Measurements from ENCODE around the gene GIPC3. TPM values are rescaled to one million over a fixed set of nuclear protein-coding genes. Genes with fewer than 3 reads are reported as not detected.

Gene GIPC3
- total RNA-seq, 1 donor from 2014 or later: 0.31 TPM

- H3K9me3 Mint-ChIP-seq: no peaks in the 10 kb centered on the region
- peaks cover 3% of the 10 kb centered on the region for H3K36me3 Mint-ChIP-seq (ENCODE audit: low read depth)
- peaks cover 6% of the 10 kb centered on the region for H3K4me1 Mint-ChIP-seq (ENCODE audit: low read depth)
- no peak overlapping the region for H3K4me3 Mint-ChIP-seq
- no peak for DNase-seq (ENCODE audit: low spot score)
- no peak overlapping the region for H3K27ac Mint-ChIP-seq
- H3K27me3 Mint-ChIP-seq (ENCODE audit: insufficient read depth): no peaks in the 10 kb centered on the region
- intact Hi-C loops (cut with micrococcal nuclease): no loop called here
Observed at GRCh38 chr19:3613818-3614661, 28.8 kb downstream of the GIPC3 start.

GRCh38 chr19:3614858-3615505 is 29.7 kb downstream of the GIPC3 start:
- no peak for DNase-seq (ENCODE audit: low spot score)
- Mint-ChIP-seq H3K4me1 (ENCODE audit: low read depth) (peaks cover 6% of the 10 kb centered on the region), H3K36me3 (ENCODE audit: low read depth) (peaks cover 3% of the 10 kb centered on the region), H3K27me3 (ENCODE audit: insufficient read depth) (no peaks in the 10 kb centered on the region), H3K9me3 (no peaks in the 10 kb centered on the region), H3K27ac (no peak overlapping the region), H3K4me3 (no peak overlapping the region)
- intact Hi-C loops (cut with micrococcal nuclease): no loop called here

GRCh38 chr19:3615524-3616135 is 30.4 kb downstream of the GIPC3 start:
- peaks cover 3% of the 10 kb centered on the region for H3K36me3 Mint-ChIP-seq (ENCODE audit: low read depth)
- DNase-seq (ENCODE audit: low spot score): no peak
- intact Hi-C loops (cut with micrococcal nuclease): no loop called here
- no peak overlapping the region for H3K27ac Mint-ChIP-seq
- H3K4me3 Mint-ChIP-seq: no peak overlapping the region
- H3K4me1 Mint-ChIP-seq (ENCODE audit: low read depth): peaks cover 6% of the 10 kb centered on the region
- no peaks in the 10 kb centered on the region for H3K9me3 Mint-ChIP-seq
- H3K27me3 Mint-ChIP-seq (ENCODE audit: insufficient read depth): no peaks in the 10 kb centered on the region

- Mint-ChIP-seq H3K4me1 (ENCODE audit: low read depth) (peaks cover 6% of the 10 kb centered on the region), H3K4me3 (no peak overlapping the region), H3K36me3 (ENCODE audit: low read depth) (peaks cover 3% of the 10 kb centered on the region), H3K9me3 (no peaks in the 10 kb centered on the region), H3K27me3 (ENCODE audit: insufficient read depth) (no peaks in the 10 kb centered on the region), H3K27ac (no peak overlapping the region)
- intact Hi-C loops (cut with micrococcal nuclease): no loop called here
- no peak for DNase-seq (ENCODE audit: low spot score)
Observed at GRCh38 chr19:3617463-3617862, 32.2 kb downstream of the GIPC3 start.

- Mint-ChIP-seq H3K4me3 (no peak overlapping the region), H3K4me1 (ENCODE audit: low read depth) (peaks cover 6% of the 10 kb centered on the region), H3K27me3 (ENCODE audit: insufficient read depth) (no peaks in the 10 kb centered on the region), H3K27ac (no peak overlapping the region), H3K36me3 (ENCODE audit: low read depth) (peaks cover 3% of the 10 kb centered on the region), H3K9me3 (no peaks in the 10 kb centered on the region)
- DNase-seq (ENCODE audit: low spot score): peak; percentile 29
- intact Hi-C loops (cut with micrococcal nuclease): no loop called here
Observed at GRCh38 chr19:3618144-3618810, 33.0 kb downstream of the GIPC3 start.

GRCh38 chr19:3618811-3619630 is 33.7 kb downstream of the GIPC3 start:
- intact Hi-C loops (cut with micrococcal nuclease): no loop called here
- Mint-ChIP-seq H3K27me3 (ENCODE audit: insufficient read depth) (no peaks in the 10 kb centered on the region), H3K36me3 (ENCODE audit: low read depth) (peaks cover 3% of the 10 kb centered on the region)

GRCh38 chr19:3619631-3620012 is 34.3 kb downstream of the GIPC3 start:
- H3K4me1 Mint-ChIP-seq (ENCODE audit: low read depth): peaks cover 6% of the 10 kb centered on the region
- H3K27ac Mint-ChIP-seq: no peak overlapping the region
- intact Hi-C loops (cut with micrococcal nuclease): loop anchor here (10.0 kb wide), 1 partner anchor 1195 kb away; the partner anchor contains the start of gene TIMM13
- H3K4me3 Mint-ChIP-seq: no peak overlapping the region
- H3K9me3 Mint-ChIP-seq: no peaks in the 10 kb centered on the region
- H3K27me3 Mint-ChIP-seq (ENCODE audit: insufficient read depth): no peaks in the 10 kb centered on the region
- DNase-seq (ENCODE audit: low spot score): no peak
- H3K36me3 Mint-ChIP-seq (ENCODE audit: low read depth): peaks cover 3% of the 10 kb centered on the region

More at GRCh38 chr19:3618811-3619630, 33.7 kb downstream of the GIPC3 start:
- Mint-ChIP-seq H3K4me3 (no peak overlapping the region), H3K4me1 (ENCODE audit: low read depth) (peaks cover 6% of the 10 kb centered on the region), H3K27ac (no peak overlapping the region), H3K9me3 (no peaks in the 10 kb centered on the region)
- no peak for DNase-seq (ENCODE audit: low spot score)

GRCh38 chr19:3620145-3620816 is 35.0 kb downstream of the GIPC3 start:
- H3K27me3 Mint-ChIP-seq (ENCODE audit: insufficient read depth): no peaks in the 10 kb centered on the region
- intact Hi-C loops (cut with micrococcal nuclease): loop anchor here (10.0 kb wide), 1 partner anchor 1195 kb away; the partner anchor contains the start of gene TIMM13

GRCh38 chr19:3620817-3621547 is 35.7 kb downstream of the GIPC3 start:
- H3K4me3 Mint-ChIP-seq: no peak overlapping the region
- H3K27ac Mint-ChIP-seq: no peak overlapping the region
- intact Hi-C loops (cut with micrococcal nuclease): loop anchor here (10.0 kb wide), 1 partner anchor 1196 kb away; the partner anchor contains the start of gene TIMM13
- H3K36me3 Mint-ChIP-seq (ENCODE audit: low read depth): peaks cover 3% of the 10 kb centered on the region
- H3K9me3 Mint-ChIP-seq: no peaks in the 10 kb centered on the region
- peaks cover 9% of the 10 kb centered on the region for H3K4me1 Mint-ChIP-seq (ENCODE audit: low read depth)
- no peaks in the 10 kb centered on the region for H3K27me3 Mint-ChIP-seq (ENCODE audit: insufficient read depth)
- no peak for DNase-seq (ENCODE audit: low spot score)

More at GRCh38 chr19:3620145-3620816, 35.0 kb downstream of the GIPC3 start:
- no peak for DNase-seq (ENCODE audit: low spot score)
- Mint-ChIP-seq H3K4me1 (ENCODE audit: low read depth) (peaks cover 6% of the 10 kb centered on the region), H3K36me3 (ENCODE audit: low read depth) (peaks cover 3% of the 10 kb centered on the region), H3K9me3 (no peaks in the 10 kb centered on the region), H3K4me3 (no peak overlapping the region), H3K27ac (no peak overlapping the region)

GRCh38 chr19:3621689-3622088 is 36.4 kb downstream of the GIPC3 start:
- peaks cover 12% of the 10 kb centered on the region for H3K4me1 Mint-ChIP-seq (ENCODE audit: low read depth)
- H3K36me3 Mint-ChIP-seq (ENCODE audit: low read depth): peaks cover 3% of the 10 kb centered on the region
- H3K27ac Mint-ChIP-seq: no peak overlapping the region
- H3K4me3 Mint-ChIP-seq: no peak overlapping the region
- no peaks in the 10 kb centered on the region for H3K27me3 Mint-ChIP-seq (ENCODE audit: insufficient read depth)
- intact Hi-C loops (cut with micrococcal nuclease): loop anchor here (10.0 kb wide), 1 partner anchor 1197 kb away; the partner anchor contains the start of gene TIMM13
- DNase-seq (ENCODE audit: low spot score): no peak
- H3K9me3 Mint-ChIP-seq: no peaks in the 10 kb centered on the region

- intact Hi-C loops (cut with micrococcal nuclease): loop anchor here (10.0 kb wide), 1 partner anchor 1197 kb away; the partner anchor contains the start of gene TIMM13
- H3K36me3 Mint-ChIP-seq (ENCODE audit: low read depth): peaks cover 3% of the 10 kb centered on the region
- H3K4me1 Mint-ChIP-seq (ENCODE audit: low read depth): peaks cover 17% of the 10 kb centered on the region
- no peak overlapping the region for H3K27ac Mint-ChIP-seq
- no peaks in the 10 kb centered on the region for H3K9me3 Mint-ChIP-seq
- no peaks in the 10 kb centered on the region for H3K27me3 Mint-ChIP-seq (ENCODE audit: insufficient read depth)
- no peak overlapping the region for H3K4me3 Mint-ChIP-seq
- DNase-seq (ENCODE audit: low spot score): no peak
Observed at GRCh38 chr19:3622224-3622623, 36.9 kb downstream of the GIPC3 start.
